Measurements from ENCODE around the gene GJE1.
"Not testable (repeated sequence)": the region's sequence is repeated elsewhere in the genome, so short reads cannot be mapped to it uniquely, and the experiment has no call there.

GJE1 gene, protein sequence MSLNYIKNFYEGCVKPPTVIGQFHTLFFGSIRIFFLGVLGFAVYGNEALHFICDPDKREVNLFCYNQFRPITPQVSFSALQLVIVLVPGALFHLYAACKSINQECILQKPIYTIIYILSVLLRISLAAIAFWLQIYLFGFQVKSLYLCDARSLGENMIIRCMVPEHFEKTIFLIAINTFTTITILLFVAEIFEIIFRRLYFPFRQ

DNA sequence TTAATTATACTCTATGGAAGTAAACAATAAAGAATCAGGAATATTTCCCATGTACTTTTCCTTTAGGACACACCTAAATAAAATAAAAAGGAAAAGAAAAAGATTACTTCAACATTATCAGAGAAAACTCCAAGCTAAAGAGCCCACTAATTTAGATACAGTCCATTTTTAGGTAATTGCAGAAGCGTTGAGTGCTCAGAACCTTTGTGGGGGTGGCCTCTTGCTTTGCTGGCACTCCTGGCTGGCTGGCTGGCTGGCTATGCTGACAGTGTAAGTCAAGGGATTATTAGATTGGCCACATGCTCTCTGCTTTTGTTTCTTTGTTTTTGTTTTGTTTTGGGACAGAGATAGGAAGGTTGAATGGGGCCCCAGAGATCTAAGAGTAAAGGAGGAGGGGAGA lies at the start of gene GJE1:
GJE1 (plus strand) TSS at position 301 of the 400 bp plus-strand sequence. CDS start 234 bp downstream, outside the sequence.
- no peak for DNase-seq

DNA sequence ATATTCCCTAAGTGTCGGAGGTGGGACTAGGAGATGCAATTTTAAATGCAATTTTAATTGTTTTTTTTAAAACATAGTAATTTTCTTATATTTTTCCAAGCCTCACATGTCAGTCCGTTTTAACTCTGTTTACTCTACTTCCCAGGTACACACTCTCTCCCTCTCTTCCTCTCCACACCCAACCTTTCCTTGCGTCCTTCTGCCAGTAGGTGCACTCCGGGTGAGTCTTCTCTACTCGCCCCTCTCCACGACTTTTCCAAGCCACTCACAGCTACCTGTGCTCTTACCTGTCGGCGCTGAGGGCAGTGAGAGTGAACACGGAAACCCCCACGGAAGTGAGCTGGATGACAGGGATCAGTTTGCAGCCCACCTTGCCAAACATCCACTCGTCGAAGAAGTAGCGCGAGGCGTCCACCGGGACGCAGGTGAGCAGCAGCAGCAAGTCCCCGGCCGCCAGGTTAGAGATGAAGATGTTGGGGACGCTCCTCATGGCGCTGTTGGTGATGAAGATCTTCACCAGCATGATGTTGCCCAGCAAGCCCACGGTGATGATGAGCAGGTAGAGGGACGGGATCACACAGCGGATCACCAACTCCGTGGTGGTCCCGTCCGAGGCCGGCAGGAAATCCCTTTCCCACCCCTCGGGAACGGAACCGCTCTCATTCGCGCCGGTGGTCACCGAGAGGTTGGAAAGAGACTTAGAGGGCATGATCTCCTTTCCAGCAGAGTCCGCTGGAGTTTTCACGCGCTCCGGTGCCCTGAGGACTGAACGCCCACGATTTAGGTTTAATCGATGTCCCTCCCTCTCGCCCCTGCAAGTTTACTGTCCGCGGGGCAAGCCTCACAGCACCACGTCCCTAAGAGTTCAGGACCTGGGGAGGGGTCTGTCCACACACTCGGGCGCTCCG lies 44.5 kb upstream of the GJE1 start:
- DNase-seq = no peak

- no peak for DNase-seq
Observed at GRCh38 chr6:142088858-142089216, 43.9 kb upstream of the GJE1 start.

DNA sequence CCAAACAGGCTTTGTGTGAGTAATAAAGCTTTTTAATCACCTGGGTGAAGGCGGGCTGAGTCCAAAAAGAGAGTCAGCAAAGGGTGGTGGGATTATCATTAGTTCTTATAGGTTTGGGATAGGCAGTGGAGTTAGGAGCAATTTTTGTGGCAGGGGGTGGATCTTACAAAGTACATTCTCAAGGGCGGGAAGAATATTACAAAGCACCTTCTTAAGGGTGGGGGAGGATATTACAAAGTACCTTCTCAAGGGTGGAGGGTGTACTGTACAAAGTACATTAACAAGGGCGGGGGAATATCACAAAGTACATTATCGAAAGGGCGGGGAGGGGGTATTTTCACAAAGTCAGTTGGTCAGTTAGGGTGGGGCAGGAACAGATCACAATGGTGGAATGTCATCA lies 27.9 kb upstream of the GJE1 start:
- DNase-seq = not testable (repeated sequence)

GRCh38 chr6:142110820-142111219 lies 21.9 kb upstream of the GJE1 start:
- DNase-seq = not testable (repeated sequence)

DNA sequence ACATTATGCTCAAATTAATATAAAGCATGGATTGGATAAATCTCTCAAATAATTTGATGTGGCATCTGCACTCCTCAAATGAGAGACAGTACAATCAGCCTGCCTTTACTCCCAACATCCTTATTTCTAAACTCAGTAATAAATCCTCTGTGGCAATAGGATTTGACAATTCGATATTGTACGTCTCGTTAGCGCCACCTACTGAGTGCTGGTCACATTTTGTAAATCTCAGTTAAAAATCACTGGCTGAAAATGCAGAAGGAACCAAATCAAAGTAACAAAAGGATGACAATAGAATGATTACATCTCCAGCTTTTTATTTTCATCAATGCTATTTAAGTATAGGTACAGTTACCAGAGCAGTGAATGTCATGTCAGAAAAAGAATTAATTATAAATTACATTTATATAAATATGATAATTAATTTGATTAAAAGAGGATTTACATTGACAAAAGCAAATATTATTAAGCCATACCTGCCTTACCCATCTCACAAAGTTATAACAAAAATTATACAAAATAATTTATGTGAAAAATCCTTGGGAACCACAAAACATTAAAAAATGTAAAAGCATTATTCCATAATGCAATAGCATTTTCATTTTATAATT lies 20.2 kb upstream of the GJE1 start:
- DNase-seq = peak; percentile 70

- no peak for DNase-seq
Observed at GRCh38 chr6:142117366-142117765, 15.4 kb upstream of the GJE1 start.

GRCh38 chr6:142118328-142118727 lies 14.4 kb upstream of the GJE1 start:
- no peak for DNase-seq

DNA sequence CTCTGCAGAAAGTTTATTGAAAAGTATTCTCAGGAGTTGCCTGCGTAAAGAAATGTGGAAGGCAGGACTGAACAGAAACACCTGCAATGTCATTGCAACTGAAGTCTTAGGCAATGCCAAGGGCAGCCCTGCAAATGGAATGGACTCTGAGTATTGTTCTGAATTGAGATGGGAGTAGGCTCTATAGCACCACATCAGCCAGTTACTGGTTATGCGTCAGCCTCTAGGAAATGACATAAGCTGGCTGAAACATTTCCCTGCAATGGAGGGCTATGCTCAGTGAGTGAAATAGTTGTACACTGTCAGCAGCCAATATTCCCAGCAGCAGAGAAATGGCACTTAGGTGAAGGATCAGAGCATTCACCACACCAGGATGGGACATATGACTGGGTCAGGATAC lies 13.8 kb upstream of the GJE1 start:
- DNase-seq = no peak

DNA sequence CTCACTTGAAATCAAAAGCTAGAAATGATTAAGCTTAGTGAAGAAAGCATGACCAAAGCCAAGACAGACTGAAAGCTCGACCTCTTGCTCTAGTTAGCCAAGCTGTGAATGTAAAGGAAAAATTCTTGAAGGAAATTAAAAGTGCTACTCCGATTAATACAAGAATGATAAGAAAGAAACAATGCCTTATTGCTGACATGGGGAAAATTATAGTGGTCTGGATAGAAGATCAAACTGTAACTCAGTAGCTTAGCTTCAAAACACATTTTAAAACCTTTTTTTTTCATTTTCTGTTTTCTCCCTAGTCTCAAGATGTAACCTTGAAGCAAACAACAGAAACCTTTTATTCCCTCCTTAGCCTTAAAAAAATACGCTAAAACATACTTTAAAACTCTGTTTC lies 11.4 kb upstream of the GJE1 start:
- no peak for DNase-seq

- DNase-seq = no peak
Observed at GRCh38 chr6:142130814-142131213, 1.9 kb upstream of the GJE1 start.

DNA sequence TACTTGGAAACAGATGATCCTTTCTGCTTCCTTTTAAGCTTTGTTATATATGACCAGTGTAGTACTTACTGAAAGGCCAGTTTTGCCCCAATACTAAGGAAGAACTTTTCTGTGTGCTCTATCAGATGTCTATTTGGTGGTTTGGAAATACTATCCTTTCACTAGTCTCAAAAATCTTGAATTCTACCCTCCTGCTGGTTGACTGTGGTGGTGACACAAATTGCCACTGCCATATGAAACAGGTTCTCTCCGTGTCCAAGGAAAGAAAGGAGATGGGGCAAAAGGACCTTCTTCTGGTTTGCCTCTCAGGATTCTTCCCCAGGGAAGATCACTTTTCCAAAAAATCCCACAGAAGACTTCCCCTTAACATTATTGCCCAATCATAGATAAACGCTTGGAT lies 6.2 kb downstream of the GJE1 start:
- DNase-seq = no peak

- not testable (repeated sequence) for DNase-seq
Observed at GRCh38 chr6:142141531-142141930, 8.8 kb downstream of the GJE1 start.

DNA sequence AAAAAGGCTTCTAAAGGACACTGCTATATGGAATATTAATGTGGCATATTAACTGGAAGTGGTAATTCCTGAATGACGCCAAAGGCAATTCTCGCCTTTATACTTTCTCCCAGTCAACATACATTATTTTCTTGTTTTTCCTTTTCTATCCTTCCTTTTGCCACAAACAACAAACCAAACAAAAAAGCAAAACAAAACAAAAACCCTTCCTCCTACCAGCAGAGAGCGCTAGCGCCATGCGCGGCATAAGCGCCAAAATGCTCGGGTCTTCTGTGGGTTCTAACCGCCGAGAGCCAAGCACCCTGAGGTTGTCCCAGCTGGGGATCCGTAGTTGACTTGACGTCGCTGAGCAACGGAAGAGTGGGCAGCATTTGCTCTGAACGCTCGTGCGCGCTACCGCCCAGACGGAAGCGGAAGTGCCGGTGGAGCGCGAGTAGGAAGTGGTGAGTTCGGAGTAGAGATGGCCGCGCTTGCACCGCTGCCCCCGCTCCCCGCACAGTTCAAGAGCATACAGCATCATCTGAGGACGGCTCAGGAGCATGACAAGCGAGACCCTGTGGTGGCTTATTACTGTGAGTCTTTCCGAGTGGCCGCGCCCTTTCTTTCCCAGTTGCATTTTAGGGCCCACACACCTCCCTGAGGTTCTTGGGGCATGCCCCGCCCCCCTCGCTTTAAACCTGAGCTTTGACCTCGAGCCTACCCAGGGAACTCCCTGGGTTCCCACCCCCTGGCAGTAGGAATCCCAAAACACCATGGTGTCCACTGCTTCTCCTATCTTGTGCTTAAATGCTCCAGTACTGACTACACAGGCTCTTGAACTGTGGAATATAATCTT lies 14.3 kb downstream of the GJE1 start, which contains the start of the genes NMBR and VTA1:
NMBR (minus strand) TSS at position 295 of the 835 bp plus-strand sequence. CDS start 58,464 bp downstream, outside the sequence.
VTA1 (plus strand) TSS at position 436 of the 835 bp plus-strand sequence; CDS start at position 461, 25 bp downstream.
- DNase-seq = peak; percentile 93

GRCh38 chr6:142152746-142153145 lies 20.0 kb downstream of the GJE1 start:
- no peak for DNase-seq

DNA sequence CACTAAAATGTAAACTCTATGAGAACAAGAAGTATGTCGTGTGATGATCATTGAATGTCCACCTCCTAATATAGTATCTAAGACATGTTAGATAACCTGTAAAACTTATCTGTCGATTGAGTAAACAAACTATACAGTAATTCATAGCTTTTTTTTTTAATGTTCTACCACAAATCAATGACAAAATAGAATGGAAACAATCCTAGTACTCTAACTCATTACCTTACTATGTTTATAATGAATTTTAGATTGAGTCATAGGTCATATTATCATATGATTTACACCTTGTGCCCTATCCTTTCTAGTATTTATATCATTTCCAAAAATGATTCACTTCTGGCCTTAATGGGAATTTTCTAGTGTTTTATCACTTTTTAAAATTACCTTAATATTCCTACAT lies 20.5 kb downstream of the GJE1 start:
- DNase-seq = no peak

GRCh38 chr6:142154336-142154735 lies 21.6 kb downstream of the GJE1 start:
- no peak for DNase-seq

DNA sequence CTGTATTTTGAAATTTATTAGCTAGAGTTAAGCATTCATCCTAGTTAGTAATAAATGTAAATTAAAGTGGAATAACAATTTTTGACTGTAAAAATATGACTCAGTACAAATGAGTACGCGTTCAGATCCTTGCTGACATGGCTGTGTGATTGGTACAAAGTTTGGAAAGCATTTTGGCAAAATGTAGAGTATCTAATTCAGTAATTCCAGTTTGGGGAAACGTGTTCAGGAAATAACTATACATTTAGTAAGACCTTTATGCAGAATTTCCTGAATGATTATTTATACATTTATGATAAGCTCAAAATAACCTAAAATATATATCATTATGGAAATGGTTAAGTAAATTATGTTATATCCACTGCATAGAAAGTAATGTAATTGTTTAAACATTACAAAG lies 22.4 kb downstream of the GJE1 start:
- DNase-seq = no peak

- DNase-seq = no peak
Observed at GRCh38 chr6:142155895-142156757, 23.4 kb downstream of the GJE1 start.

- DNase-seq = not testable (repeated sequence)
Observed at GRCh38 chr6:142156758-142157068, 24.0 kb downstream of the GJE1 start.

- no peak for DNase-seq
Observed at GRCh38 chr6:142162780-142163179, 30.1 kb downstream of the GJE1 start.

DNA sequence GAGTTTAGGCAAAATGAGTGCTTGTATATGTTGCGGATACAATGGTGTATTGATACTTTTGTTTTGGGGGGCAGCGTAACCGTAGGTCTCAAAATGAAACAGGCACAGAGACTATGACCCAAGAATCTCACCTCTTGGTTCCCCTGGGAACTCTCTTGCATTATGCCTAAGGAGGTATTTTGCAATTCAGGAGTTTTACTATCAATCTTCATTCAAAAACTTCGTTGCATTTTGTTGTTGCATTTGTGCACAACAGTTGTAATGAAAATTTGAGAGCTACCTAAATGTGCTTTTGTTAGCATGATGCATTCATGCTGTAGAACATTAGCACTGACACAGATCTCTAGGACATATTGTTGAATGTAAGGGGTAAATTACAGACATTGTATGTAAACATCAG lies 32.5 kb downstream of the GJE1 start:
- DNase-seq = no peak

Data from activated CD8-positive, alpha-beta memory T cell treated with anti-CD3 and anti-CD28 coated beads, Interleukin-2, amount 50 U/mL, for 4 hours (primary cell).